A549 treated with AZD9567 at 1 μM for 4 hours (cell line): ENCODE data around the gene PCDHGA9. TPM values are rescaled to one million over a fixed set of nuclear protein-coding genes. Genes with fewer than 3 reads are reported as not detected.

Experiments used
- total RNA-seq: library from RNA; stranded (reverse); fragments of 200-300 nt; extraction: Qiagen RNA extraction; gene quantifications from 5 replicates; pipeline ENCODE4 v1.2.3, GENCODE V29; 2022; ENCODE audit not compliant: insufficient read depth

The PCDHGA9 gene
- total RNA-seq, 1 experiment from 2014 or later, result 0.02 TPM

DNA sequence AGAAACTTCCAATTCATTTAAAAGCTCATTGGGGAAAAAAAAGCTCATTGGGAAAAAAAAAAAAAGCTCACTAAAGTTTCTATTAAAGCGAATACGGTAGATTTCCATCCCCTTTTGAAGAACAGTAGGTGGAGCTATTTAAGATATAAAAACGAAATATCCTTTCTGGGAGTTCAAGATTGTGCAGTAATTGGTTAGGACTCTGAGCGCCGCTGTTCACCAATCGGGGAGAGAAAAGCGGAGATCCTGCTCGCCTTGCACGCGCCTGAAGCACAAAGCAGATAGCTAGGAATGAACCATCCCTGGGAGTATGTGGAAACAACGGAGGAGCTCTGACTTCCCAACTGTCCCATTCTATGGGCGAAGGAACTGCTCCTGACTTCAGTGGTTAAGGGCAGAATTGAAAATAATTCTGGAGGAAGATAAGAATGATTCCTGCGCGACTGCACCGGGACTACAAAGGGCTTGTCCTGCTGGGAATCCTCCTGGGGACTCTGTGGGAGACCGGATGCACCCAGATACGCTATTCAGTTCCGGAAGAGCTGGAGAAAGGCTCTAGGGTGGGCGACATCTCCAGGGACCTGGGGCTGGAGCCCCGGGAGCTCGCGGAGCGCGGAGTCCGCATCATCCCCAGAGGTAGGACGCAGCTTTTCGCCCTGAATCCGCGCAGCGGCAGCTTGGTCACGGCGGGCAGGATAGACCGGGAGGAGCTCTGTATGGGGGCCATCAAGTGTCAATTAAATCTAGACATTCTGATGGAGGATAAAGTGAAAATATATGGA, 27.9 kb downstream of the PCDHGA9 start, which contains the start of gene PCDHGA12:
TSS of gene PCDHGA12 (plus strand) at position 176 of the 782 bp plus-strand sequence. CDS start at position 429, 253 bp downstream.

Other genes starting within 250 kb of the PCDHGA9 start
- 0.02 TPM in 1 of 5 replicates, not detected in the others for gene PCDHB7, start 230.1 kb upstream of the PCDHGA9 start, total RNA-seq
- gene PCDHB8, start 225.0 kb upstream of the PCDHGA9 start, total RNA-seq, result 0.21 to 0.30 TPM (median 0.25 TPM) in 4 of 5 replicates, not detected in the other
- 0.02 to 0.09 TPM (median 0.06 TPM) in 4 of 5 replicates, not detected in the other for gene PCDHB16, start 220.4 kb upstream of the PCDHGA9 start, total RNA-seq
- 0.02 to 0.20 TPM (median 0.05 TPM) in 3 of 5 replicates, not detected in the others for gene PCDHB9, start 215.6 kb upstream of the PCDHGA9 start, total RNA-seq
- 0.04 to 0.05 TPM in 2 of 5 replicates, not detected in the others for gene PCDHB10, start 210.4 kb upstream of the PCDHGA9 start, total RNA-seq
- 0.02 to 0.06 TPM (median 0.05 TPM) in 4 of 5 replicates, not detected in the other for gene PCDHB11, start 203.2 kb upstream of the PCDHGA9 start, total RNA-seq
- gene PCDHB12, start 194.1 kb upstream of the PCDHGA9 start, total RNA-seq, result 0.06 TPM in 1 of 5 replicates, not detected in the others
- gene PCDHB13, start 188.9 kb upstream of the PCDHGA9 start, total RNA-seq, result 0.05 to 0.06 TPM (median 0.06 TPM) in 4 of 5 replicates, not detected in the other
- 0.06 to 0.11 TPM (median 0.06 TPM) in 4 of 5 replicates, not detected in the other for gene PCDHB14, start 179.4 kb upstream of the PCDHGA9 start, total RNA-seq
- gene PCDHB15, start 157.4 kb upstream of the PCDHGA9 start, total RNA-seq, result 0.02 to 0.09 TPM (median 0.07 TPM) in 4 of 5 replicates, not detected in the other
- gene SLC25A2, start 98.7 kb upstream of the PCDHGA9 start, total RNA-seq, result not detected in 5 replicates
- 60.6 to 75.9 TPM (median 73.6 TPM) in 5 replicates for gene TAF7, start 82.0 kb upstream of the PCDHGA9 start, total RNA-seq
- gene PCDHGA1, start 72.3 kb upstream of the PCDHGA9 start, total RNA-seq, result 0.22 to 0.39 TPM (median 0.28 TPM) in 4 of 5 replicates, not detected in the other
- 0.42 to 1.1 TPM (median 0.53 TPM) in 5 replicates for gene PCDHGA2, start 64.0 kb upstream of the PCDHGA9 start, total RNA-seq
- 0.02 TPM in 2 of 5 replicates, not detected in the others for gene PCDHGA3, start 58.9 kb upstream of the PCDHGA9 start, total RNA-seq
- 1.2 to 1.7 TPM (median 1.5 TPM) in 4 of 5 replicates, not detected in the other for gene PCDHGB1, start 52.7 kb upstream of the PCDHGA9 start, total RNA-seq
- gene PCDHGA4, start 47.8 kb upstream of the PCDHGA9 start, total RNA-seq, result 0.08 to 0.17 TPM (median 0.13 TPM) in 4 of 5 replicates, not detected in the other
- gene PCDHGB2, start 42.8 kb upstream of the PCDHGA9 start, total RNA-seq, result 0.07 to 0.13 TPM (median 0.08 TPM) in 4 of 5 replicates, not detected in the other
- gene PCDHGA5, start 38.6 kb upstream of the PCDHGA9 start, total RNA-seq, result 0.09 to 0.87 TPM (median 0.14 TPM) in 5 replicates
- 0.14 to 0.80 TPM (median 0.26 TPM) in 5 replicates for gene PCDHGB3, start 32.5 kb upstream of the PCDHGA9 start, total RNA-seq
- 0.14 to 0.20 TPM (median 0.18 TPM) in 4 of 5 replicates, not detected in the other for gene PCDHGA6, start 28.9 kb upstream of the PCDHGA9 start, total RNA-seq
- gene PCDHGA7, start 20.0 kb upstream of the PCDHGA9 start, total RNA-seq, result 0.44 to 0.91 TPM (median 0.79 TPM) in 5 replicates
- gene PCDHGB4, start 15.1 kb upstream of the PCDHGA9 start, total RNA-seq, result 0.66 to 0.88 TPM (median 0.85 TPM) in 5 replicates
- gene PCDHGA8, start 10.1 kb upstream of the PCDHGA9 start, total RNA-seq, result 0.02 to 0.05 TPM (median 0.04 TPM) in 4 of 5 replicates, not detected in the other
- gene PCDHGB5, start 4.8 kb upstream of the PCDHGA9 start, total RNA-seq, result 1.9 to 2.9 TPM (median 2.4 TPM) in 5 replicates
- 0.05 to 0.11 TPM (median 0.09 TPM) in 4 of 5 replicates, not detected in the other for gene PCDHGB6, start 5.2 kb downstream of the PCDHGA9 start, total RNA-seq
- gene PCDHGA10, start 10.2 kb downstream of the PCDHGA9 start, total RNA-seq, result 0.05 TPM in 1 of 5 replicates, not detected in the others
- 0.05 to 0.70 TPM (median 0.06 TPM) in 5 replicates for gene PCDHGB7, start 14.9 kb downstream of the PCDHGA9 start, total RNA-seq
- gene PCDHGA11, start 18.3 kb downstream of the PCDHGA9 start, total RNA-seq, result 0.01 to 0.03 TPM (median 0.02 TPM) in 3 of 5 replicates, not detected in the others
- gene PCDHGA12, start 27.7 kb downstream of the PCDHGA9 start, total RNA-seq, result 0.01 to 0.02 TPM (median 0.02 TPM) in 3 of 5 replicates, not detected in the others
- 4.8 to 6.7 TPM (median 5.3 TPM) in 5 replicates for gene PCDHGC3, start 73.2 kb downstream of the PCDHGA9 start, total RNA-seq
- 0.03 to 0.06 TPM in 2 of 5 replicates, not detected in the others for gene PCDHGC4, start 82.3 kb downstream of the PCDHGA9 start, total RNA-seq
- gene PCDHGC5, start 86.3 kb downstream of the PCDHGA9 start, total RNA-seq, result 0.01 TPM in 2 of 5 replicates, not detected in the others
- gene DIAPH1, start 216.2 kb downstream of the PCDHGA9 start, total RNA-seq, result 92.4 to 100 TPM (median 96.5 TPM) in 5 replicates
- 24.4 to 57.5 TPM (median 54.5 TPM) in 5 replicates for gene HDAC3, start 234.1 kb downstream of the PCDHGA9 start, total RNA-seq
- 2.8 to 5.0 TPM (median 4.4 TPM) in 5 replicates for gene RELL2, start 234.2 kb downstream of the PCDHGA9 start, total RNA-seq
- gene FCHSD1, start 248.6 kb downstream of the PCDHGA9 start, total RNA-seq, result 7.8 to 12.3 TPM (median 10.5 TPM) in 5 replicates